HepG2 (cell line): ENCODE results near the gene ZNF511.

Experiments
- ARID3A ChIP-seq: IDR thresholded peaks from 2 replicates; pipeline ENCODE4 v1.6.1; 2012; ENCODE audit warnings: low read depth, low read length, improper control_type of control experiment
- CREM ChIP-seq, 2 experiments: sonication (generic) in 1 of 2; formaldehyde crosslinking in 1 of 2; IDR thresholded peaks; 2 replicates each; pipeline versions ENCODE4 v1.4.0 to v1.6.1; 2016 to 2020; ENCODE audit warnings: antibody characterized with exemption in 1 of 2, mild to moderate bottlenecking in 1 of 2, missing genetic modification reagents in 1 of 2
- CTCF ChIP-seq: sonication (generic); formaldehyde crosslinking; IDR thresholded peaks from 2 replicates; pipeline ENCODE4 v1.5.0; 2020; ENCODE audit warnings: mild to moderate bottlenecking, missing genetic modification reagents, moderate library complexity
- EP300 ChIP-seq, 3 experiments: sonication (generic) in 1 of 3; formaldehyde crosslinking in 1 of 3; IDR thresholded peaks; 2 replicates each; pipeline versions ENCODE4 v1.5.1 to v1.6.1; 2011 to 2020; ENCODE audit warnings: low read depth in 2 of 3, low read length in 2 of 3, borderline replicate concordance in 1 of 3, improper control_type of control experiment in 1 of 3, mild to moderate bottlenecking in 1 of 3, missing genetic modification reagents in 1 of 3, moderate library complexity in 1 of 3
- EZH2 ChIP-seq: conservative IDR thresholded peaks from 2 replicates; pipeline ENCODE4 v1.6.1; 2012; ENCODE audit warnings: mild to moderate bottlenecking, low read depth, low read length, moderate library complexity
- FOXP1 ChIP-seq, 2 experiments: fragments of 450-650 bp in 1 of 2; IDR thresholded peaks; 2 replicates each; pipeline ENCODE4 v1.6.1; 2017 to 2018; ENCODE audit warnings: antibody characterized with exemption in 1 of 2
- KDM4B ChIP-seq: sonication (generic); formaldehyde crosslinking; IDR thresholded peaks from 2 replicates; pipeline ENCODE4 v1.4.0; 2020; ENCODE audit warnings: missing genetic modification reagents
- MTERF4 ChIP-seq: sonication (generic); formaldehyde crosslinking; IDR thresholded peaks from 2 replicates; pipeline ENCODE4 v1.8.0; 2023; ENCODE audit warnings: mild to moderate bottlenecking, missing genetic modification reagents
- MXI1 ChIP-seq: IDR thresholded peaks from 3 replicates; pipeline ENCODE4 v1.6.1; 2012; ENCODE audit warnings: low read depth, low read length, inconsistent platforms, borderline replicate concordance
- PHF21A ChIP-seq: sonication (generic); formaldehyde crosslinking; IDR thresholded peaks from 2 replicates; pipeline ENCODE4 v1.5.0; 2020; ENCODE audit warnings: mild to moderate bottlenecking, missing genetic modification reagents
- ZFP90 ChIP-seq: sonication (generic); formaldehyde crosslinking; IDR thresholded peaks from 2 replicates; pipeline ENCODE4 v1.8.0; 2022; ENCODE audit warnings: missing genetic modification reagents, mild to moderate bottlenecking, inconsistent platforms, borderline replicate concordance
- ZNF724P ChIP-seq: sonication (generic); formaldehyde crosslinking; IDR thresholded peaks from 2 replicates; pipeline ENCODE4 v1.8.0; 2022; ENCODE audit warnings: missing genetic modification reagents, borderline replicate concordance

GRCh38 chr10:133336577-133337369, 28.1 kb downstream of the ZNF511 start, which contains the start of gene CALY:
- TF ChIP-seq KDM4B (CRISPR knock-in tag) (no peak), MTERF4 (CRISPR knock-in tag) (no peak), PHF21A (no peak), CTCF (CRISPR knock-in tag) (no peak), ZNF724P (no peak), FOXP1 (IDR thresholded peaks at IDR 0.05) (no peak), FOXP1 (CRISPR knock-in tag; IDR thresholded peaks at IDR 0.05) (no peak), ZFP90 (no peak), CREM (IDR thresholded peaks at IDR 0.05) (no peak), CREM (CRISPR knock-in tag; IDR thresholded peaks at IDR 0.05) (no peak), EP300 (IDR thresholded peaks at IDR 0.05; ENCODE audit: low read depth in 2 of 2, low read length in 2 of 2) (no peak), EP300 (CRISPR knock-in tag; IDR thresholded peaks at IDR 0.05; ENCODE audit: borderline replicate concordance) (no peak), MXI1 (no peak), EZH2 (no peak; the same call in 1 of the 2 replicates), ARID3A (no peak)
